GM21367 (cell line): ENCODE measurements around the gene IGSF21.
"Not testable (repeated sequence)": the region's sequence is repeated elsewhere in the genome, so short reads cannot be mapped to it uniquely, and the experiment has no call there.

ENCODE experiments used
- ATAC-seq: cut with Tn5 transposase; IDR thresholded peaks from one replicate; pipeline ENCODE4 v1.9.1; 2021; ENCODE audit not compliant: unreplicated experiment

The IGSF21 gene

DNA sequence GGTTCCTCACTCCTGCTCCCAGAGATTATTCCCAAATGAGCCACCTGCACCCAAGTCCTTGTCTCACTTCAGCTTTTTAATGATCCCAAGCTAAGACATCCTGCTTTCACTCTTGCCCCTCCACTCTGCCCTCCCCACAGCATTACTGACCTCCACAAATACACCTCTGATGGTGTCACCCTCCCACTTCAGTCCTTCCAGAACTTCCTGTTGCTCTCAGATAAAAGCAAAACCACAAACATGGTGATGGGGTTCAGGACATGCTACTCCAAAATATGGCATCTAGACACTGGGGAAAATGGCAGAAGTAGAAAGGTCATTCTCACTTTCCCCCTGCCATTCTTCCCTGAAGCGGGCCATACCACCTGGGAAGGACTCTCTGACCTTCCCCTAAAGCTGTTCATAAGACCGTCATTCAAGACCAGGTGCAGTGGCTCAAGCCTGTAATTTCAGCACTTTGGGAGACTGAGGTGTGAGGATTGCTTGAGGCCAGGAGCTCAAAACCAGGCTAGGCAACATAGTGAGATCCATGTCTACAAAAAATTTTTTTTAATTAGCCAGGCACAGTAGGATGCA is 307.4 kb downstream of the IGSF21 start:
- ATAC-seq = no peak

DNA sequence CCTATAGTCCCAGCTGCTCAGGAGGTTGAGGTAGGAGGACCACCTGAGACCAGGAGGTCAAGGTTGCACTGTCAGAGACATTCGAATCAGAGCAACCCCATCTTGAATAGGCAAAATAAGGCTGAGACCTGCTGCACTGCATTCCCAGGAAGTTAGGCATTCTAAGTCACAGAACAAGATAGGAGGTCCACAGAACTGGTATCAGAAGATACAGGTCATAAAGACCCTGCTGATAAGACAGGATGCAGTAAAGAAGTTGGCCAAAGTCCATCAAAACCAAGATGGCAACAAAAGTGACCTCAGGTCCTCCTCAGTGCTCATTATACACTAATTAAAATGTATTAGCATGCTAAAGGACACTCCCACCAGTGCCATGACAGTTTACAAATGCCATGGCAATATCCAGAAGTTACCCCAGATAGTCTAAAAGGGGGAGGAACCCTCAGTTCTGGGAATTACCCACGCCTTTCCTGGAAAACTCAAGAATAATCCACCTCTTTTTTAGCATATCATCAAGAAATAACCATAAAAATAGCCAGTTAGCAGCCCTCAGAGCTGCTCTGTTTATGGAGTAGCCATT is 307.9 kb downstream of the IGSF21 start:
- no peak for ATAC-seq

DNA sequence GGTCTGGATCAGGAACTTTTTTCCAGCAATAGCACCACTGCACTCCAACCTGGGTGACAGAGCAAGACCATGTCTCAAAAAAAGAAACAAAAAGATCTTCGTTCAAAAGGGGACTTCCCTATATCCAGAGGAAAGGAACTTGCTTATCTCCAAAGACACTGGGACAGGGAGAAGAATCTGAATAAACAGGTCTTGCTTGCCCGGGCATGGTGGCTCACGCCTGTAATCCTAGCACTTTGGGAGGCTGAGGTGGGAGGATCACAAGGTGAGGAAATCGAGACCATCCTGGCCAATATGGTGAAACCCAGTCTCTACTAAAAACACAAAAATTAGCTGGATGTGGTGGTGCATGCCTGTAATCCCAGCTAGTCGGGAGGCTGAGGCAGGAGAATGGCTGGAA is 308.5 kb downstream of the IGSF21 start:
- not testable (repeated sequence) for ATAC-seq

DNA sequence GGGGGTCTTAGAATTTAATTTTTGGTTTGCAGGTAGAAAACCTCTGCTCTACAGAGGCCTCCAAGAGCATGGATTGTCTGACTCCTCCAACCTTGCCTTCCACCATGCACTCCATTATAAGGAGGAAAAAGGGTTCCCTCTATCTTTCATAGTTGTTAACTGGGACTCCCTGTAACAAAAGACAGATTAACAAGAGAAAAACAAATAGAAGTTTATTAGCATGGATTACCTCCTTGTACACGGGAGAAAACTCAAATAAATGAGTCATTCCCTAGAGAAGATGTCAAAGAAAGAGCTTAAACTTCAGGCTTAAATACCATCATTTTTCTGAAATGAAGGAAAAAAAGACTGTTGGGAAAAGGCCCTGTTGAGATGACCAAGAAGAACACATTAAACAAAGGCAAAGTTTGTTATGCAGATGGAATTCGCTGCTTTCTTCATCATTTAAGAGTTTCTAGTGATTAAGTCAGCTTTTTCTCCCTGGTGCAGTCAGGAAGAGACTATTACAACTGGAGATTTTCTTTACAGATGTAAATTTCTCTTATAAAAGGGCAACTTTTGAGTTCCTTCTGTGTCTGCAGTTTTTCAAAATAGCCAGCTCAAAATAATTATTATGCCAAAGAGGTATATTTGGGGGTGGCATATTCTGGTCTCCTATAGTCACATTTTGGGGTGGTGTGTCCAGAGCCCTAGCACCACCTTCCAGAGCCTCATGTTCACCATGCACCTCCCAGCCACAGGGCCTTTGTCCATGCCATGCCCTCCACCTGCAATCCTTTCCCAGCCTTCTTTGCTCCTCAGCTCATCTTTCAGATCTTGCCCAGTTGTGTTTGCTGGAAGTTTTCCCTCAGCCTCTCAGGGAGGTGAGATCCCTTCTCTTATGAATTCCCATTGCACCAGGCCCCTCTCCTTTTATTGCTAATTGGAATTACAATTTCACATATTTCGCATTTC is 310.0 kb downstream of the IGSF21 start:
- no peak for ATAC-seq

DNA sequence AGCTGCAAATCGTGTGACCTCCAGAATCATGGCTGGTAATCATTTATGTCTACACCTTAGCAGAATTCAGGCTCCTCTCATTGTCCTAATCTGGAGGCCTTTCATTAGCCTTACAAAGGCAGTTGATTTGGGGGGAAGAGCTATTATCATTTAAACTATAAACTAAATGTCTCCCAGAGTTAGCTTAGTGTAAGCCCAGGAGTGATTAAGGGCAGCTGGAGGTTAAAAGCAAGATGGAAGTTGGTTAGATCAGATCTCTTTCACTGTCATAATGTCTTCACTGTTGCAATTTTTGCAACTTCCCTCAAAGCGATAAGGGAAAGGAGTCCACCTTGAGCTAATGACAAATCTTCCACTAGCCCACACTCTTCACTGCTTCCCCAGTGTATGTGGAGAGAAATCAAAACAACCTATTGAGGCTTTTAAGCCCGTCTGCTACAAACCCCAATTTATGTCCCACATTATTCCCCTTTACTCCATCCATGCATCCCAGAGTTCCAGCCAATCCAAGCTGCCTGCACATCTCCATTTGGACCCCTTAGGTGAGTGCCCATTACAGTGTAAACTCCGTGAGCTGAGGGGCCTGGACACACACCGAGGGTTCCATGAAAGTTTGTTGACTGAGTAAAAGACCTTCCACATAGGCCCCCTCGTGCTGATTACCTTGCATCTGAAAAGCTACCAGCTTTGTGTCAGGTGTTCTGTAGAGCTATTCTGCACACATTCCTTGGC is 311.7 kb downstream of the IGSF21 start:
- no peak for ATAC-seq

DNA sequence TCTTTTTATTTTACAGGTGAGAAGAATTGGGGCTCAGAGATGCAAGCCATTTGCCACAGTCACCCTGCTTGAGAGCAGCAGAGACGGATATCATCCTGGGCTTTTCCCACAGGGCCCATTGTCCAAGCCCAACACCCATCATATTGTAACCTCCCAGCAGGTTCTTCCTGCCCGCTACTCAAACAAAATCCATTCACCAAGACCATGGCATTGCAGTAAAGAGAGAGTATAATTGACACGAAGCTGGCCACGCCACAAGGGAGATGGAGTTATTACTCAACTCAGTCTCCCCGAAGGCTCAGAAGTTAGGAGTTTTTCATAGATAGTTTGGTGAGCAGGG is 312.2 kb downstream of the IGSF21 start:
- ATAC-seq = no peak

DNA sequence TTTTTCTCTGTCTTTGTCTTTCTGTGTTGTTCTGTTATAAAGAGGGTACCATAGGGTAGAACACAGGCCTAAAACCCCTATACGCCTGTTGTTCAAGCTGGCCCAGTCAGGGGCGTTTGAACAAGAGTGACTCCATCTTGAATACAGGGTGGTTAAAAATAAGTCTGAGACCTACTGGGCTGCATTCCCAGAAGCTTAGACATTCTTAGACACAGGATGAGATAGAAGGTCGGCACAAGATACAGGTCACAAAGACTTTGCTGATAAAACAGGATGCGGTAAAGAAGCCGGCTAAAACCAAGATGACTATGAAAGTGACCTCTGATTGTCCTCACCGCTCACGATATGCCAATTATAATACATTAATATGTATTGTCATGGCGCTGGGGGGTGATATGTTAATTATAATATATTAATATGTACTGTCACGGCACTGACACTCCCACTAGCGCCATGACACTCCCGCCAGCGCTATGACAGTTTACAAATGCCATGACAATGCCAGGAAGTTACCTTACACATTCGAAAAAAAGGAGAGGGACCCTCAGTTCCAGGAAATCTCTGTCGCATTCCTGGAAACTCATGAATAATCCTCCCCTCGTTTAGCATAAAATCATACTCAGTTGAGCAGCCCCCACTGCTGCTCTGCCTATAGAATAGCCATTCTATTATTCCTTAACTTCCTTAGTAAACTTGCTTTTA is 314.6 kb downstream of the IGSF21 start:
- ATAC-seq = no peak

- no peak for ATAC-seq
Observed at GRCh38 chr1:18422954-18423353, 315.4 kb downstream of the IGSF21 start.

DNA sequence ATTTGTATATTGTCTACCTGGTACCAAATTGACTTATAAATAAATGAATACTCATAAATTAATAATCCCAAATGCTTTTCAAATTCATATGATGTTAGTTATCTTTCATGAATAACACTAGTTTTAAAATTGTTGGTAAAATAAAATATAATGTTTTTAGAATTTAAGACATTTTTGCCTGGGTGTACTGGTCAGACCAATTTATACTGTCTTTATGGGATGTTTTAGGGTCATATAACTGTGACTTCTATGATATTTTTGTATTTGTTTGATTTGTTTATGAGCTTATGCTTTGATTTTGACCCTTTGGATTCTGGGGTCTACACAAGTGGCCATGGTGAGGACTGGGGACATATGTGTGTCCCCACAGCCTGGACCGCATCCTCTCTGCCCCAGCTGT is 319.0 kb downstream of the IGSF21 start:
- no peak for ATAC-seq
